Stimulated activated CD8-positive, alpha-beta memory T cell treated with anti-CD3 and anti-CD28 coated beads, Interleukin-12 subunit alpha, Interleukin-12 subunit beta, amount 100 ng/mL, for 24 hours (primary cell): ENCODE data around the gene SRXN1.

Experiments
- DNase-seq: peaks from one replicate; pipeline ENCODE4 v3.0.0-alpha.2; 2020; ENCODE audit errors: extremely low read depth

SRXN1 gene

GRCh38 chr20:675453-676314 is 22.7 kb upstream of the SRXN1 start, which contains the start of gene SCRT2:
TSS of gene SCRT2 (minus strand) at chr20:675802. CDS start at chr20:675601, 201 bp downstream.
- no peak for DNase-seq

- no peak for DNase-seq
Observed at GRCh38 chr20:675033-675452, 22.0 kb upstream of the SRXN1 start.

- no peak for DNase-seq
Observed at GRCh38 chr20:673603-674001, 20.6 kb upstream of the SRXN1 start.

GRCh38 chr20:672963-673602 is 20.1 kb upstream of the SRXN1 start:
- DNase-seq, result no peak

GRCh38 chr20:671252-672030 is 18.4 kb upstream of the SRXN1 start:
- DNase-seq, result no peak

- no peak for DNase-seq
Observed at GRCh38 chr20:669573-669972, 16.6 kb upstream of the SRXN1 start.

- DNase-seq, result no peak
Observed at GRCh38 chr20:668638-669037, 15.6 kb upstream of the SRXN1 start.

- no peak for DNase-seq
Observed at GRCh38 chr20:668050-668449, 15.1 kb upstream of the SRXN1 start.

GRCh38 chr20:667351-668034 is 14.5 kb upstream of the SRXN1 start:
- DNase-seq, result no peak

GRCh38 chr20:666877-667276 is 13.9 kb upstream of the SRXN1 start:
- no peak for DNase-seq

GRCh38 chr20:665276-665675 is 12.3 kb upstream of the SRXN1 start:
- DNase-seq, result no peak

GRCh38 chr20:664576-664975 is 11.6 kb upstream of the SRXN1 start:
- no peak for DNase-seq

GRCh38 chr20:664151-664550 is 11.2 kb upstream of the SRXN1 start:
- DNase-seq, result no peak

GRCh38 chr20:663315-664090 is 10.5 kb upstream of the SRXN1 start:
- no peak for DNase-seq

GRCh38 chr20:662277-663192 is 9.5 kb upstream of the SRXN1 start:
- no peak for DNase-seq

- no peak for DNase-seq
Observed at GRCh38 chr20:661474-662270, 8.7 kb upstream of the SRXN1 start.

GRCh38 chr20:658731-659291 is 5.8 kb upstream of the SRXN1 start:
- no peak for DNase-seq

- DNase-seq, result no peak
Observed at GRCh38 chr20:658202-658601, 5.2 kb upstream of the SRXN1 start.
